Suppressor macrophage treated with lipopolysaccharide for 1 hour (primary cell): Measurements from ENCODE around the gene MYO5B.

Experiments used
- DNase-seq, 3 donors: peaks; one replicate each; pipeline ENCODE4 v3.0.0-alpha.2; 2020 to 2022

Gene MYO5B

DNA sequence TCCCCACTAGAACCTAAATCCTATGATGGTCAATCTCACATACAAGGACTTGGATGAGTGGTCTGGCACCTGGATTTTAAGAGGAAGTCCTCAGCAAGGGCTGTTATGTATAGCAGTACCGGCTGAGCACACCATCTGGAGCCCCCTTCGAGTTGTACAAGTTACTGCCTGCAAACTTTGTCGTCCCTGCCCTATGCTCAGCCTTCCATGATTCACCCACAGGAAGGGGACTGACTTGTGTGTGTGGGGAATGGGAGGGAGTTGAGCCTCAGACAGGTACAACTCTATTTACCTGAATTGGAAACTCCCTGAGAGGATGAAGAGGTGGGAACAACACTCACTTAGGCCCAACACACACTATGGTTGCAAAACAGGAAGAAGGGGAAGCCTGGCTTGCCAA, 186.6 kb downstream of the MYO5B start:
- DNase-seq = no peak

DNA sequence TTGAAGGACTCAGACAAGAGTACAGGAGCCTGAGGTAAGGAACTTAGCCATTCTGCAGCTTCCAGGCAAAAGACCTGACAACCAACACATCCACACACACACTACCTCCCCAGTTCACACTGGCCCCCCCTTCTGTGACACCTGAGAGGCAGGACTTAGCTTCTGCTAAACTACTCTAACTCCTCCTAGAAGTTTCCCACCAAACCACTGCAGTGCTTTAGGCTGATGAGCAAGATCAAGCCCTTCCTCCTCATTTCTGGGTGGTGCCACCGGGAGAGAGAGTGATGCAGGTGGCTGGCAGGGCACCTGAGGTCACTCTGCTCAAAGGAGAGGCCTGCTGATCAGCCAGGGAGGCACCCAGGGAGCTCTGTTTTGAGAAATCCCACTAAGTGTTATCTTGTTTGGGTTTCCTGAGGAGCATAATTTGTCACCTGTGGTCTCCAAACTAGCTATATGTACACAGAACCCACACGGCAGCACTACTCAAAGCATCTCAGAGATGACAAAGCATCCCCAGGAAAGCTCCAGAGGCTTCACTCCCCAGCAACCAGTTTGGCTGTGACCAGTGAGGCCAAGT, 188.4 kb downstream of the MYO5B start:
- DNase-seq = no peak

DNA sequence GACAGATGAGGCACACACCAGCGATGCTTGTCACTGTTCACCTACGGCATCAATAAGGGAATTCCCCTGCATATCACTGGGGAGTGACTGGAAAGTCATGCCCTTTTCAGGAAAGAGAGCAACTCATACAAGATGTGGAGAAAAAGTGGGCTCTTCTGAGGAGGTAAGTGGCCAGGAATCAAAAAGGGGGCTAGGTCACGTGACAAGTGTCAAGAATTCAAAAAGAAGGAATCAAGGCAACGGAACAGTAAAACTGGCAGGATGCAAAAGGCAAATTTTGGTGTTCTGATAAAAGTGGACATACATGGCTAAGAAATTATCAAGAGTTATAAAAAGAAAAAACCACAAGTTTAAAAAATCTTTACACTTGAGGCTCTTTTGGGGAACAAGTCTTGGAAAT, 190.9 kb downstream of the MYO5B start:
- DNase-seq = no peak

DNA sequence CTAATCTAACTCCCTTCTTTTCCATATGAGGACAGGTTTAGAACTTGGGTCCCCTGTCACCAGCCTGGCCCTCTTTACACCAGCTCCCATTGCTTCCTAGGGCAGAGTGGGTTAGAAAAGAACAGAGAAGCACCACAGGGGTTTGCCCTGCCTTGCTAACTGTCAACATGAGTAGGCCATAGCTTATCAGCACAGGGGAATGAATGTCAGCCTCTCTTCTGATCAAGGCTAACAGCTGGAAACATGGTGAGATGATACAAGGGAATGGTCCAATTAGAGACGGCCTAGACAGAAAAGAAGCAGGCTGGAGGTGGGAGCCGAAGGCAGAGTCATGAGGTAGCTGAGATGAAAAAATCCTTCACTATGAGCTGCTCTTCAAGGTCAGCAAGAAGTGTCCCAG, 192.2 kb downstream of the MYO5B start:
- no peak for DNase-seq

DNA sequence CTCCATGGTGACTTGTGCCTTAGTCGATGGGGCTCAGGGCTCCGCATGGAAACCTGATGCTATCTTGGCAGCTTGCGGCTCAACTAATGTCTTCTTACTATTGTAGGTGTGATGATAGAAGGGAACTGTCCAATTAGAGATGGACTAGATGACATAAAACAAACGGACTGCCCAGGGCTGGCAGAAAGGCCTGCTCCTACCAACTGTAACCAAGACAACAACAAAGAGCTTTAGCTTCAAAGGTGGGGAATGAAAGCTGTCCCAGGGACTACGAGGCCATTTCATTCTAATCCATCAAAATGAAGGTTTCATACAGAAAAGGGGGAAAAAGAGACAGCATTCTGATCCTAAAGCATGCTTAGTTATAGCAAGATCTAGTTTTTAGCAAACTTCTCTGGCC, 194.7 kb downstream of the MYO5B start:
- DNase-seq = no peak

DNA sequence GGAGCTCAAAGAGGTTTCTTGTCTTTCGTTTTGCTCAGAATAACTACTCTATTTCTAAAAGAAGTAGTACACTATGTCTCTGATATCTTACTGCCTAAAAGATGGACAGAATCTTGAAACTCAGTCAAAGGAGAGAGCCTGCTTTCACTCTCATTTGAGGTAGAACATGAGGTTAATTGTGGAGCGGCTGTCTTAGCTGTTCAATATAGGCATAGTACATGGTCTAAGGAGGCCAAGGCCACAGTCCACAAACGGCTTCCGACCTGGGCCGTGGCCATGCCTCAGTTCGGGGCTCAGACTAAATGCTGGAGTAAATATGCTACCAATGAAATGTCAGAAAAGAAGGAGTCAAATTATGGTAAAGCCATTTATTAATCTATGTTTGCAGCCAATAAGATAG, 195.8 kb downstream of the MYO5B start:
- DNase-seq = no peak

DNA sequence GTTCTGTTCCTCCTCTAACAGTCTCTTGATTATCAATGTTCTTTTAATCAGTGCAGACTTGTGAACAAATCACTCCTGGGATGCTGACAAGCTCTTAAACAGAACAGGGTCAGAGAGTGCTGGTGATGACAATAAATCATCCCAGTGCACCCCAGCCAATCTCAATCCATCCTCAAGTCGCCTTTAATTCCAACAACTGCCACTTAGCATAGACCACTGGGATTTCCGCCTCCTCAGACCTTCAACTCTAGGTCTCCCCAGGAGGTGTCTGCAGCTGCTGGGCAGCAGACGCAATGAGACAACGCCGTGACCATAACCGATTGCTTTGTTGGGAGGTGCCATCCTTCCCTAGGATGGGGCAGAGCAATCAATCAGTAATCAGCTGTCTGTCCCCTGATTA, 197.4 kb downstream of the MYO5B start:
- no peak for DNase-seq

DNA sequence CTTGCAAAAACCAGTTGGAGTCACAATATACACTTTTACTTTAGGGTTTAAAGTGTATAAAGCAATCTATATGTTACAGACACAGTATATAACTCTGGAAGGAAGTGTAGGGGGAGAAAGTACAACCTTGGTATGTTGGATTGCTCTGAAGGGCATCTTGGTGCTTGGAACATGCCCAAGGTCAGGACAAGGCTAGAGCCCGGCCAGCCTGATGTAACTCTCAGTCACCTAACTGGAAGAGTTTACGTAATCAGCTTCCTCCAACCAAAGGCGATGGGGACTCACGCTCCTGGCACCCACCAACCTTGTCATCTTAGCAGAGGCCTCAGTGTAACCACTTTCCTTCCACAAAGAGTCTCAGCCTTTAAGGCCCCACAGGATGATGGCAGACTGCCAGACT, 200.5 kb downstream of the MYO5B start:
- DNase-seq = no peak

DNA sequence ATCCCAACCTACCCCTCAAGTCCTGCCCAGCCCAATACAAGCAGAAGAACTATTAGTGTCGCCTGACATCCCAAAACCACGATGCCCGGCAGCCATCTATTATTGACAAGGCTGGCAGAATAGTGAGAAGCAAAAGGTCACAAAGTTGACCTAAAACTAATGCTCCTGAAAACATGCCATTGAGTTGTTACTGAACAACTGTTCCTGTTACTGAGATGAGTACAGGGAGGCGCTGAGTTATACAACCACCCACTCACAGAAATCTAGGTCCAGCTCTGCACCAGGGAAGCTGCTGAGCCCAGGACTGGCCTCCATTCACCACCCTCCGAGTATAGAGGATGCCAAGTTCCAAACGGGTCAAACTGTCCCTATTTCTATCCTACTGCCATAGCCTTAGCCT, 201.6 kb downstream of the MYO5B start:
- DNase-seq = no peak

DNA sequence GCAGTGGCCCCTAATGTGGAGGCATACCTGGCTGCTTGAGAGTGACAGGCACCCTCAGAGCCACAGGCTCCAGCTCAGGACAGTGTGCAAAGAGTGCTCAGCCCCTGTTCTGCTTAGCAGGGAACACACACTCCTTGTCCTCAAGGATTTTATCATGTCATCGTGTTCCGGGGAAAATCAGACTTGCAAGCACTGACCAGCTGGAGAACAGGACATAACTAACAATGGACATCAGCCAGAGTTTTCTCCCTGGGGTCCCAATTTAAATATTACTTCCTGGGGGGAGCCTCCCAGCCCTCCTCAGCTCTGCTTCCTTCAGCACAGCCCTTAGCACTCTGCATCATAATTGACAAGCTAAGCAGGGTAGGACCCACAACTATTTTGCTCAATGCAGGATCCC, 206.2 kb downstream of the MYO5B start:
- no peak for DNase-seq

DNA sequence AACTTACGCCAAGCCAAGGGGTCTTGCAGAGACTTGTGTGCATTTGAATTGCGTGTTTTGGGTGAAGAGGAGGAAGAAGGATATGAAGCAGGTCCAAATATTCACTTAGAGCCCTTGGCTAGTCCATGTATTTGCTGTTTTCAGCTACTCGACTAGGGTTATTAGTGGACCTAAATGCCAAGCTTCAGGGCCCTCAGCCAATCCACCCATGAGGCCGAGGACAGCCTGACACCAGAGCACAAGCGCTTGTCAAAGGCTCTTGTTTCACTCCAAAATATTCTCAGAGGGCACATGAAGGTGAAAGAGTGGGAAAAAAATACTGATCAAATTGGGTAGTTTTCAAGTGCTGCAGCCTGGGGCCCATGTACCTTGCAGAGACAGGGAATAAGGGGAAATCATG, 206.8 kb downstream of the MYO5B start:
- no peak for DNase-seq

DNA sequence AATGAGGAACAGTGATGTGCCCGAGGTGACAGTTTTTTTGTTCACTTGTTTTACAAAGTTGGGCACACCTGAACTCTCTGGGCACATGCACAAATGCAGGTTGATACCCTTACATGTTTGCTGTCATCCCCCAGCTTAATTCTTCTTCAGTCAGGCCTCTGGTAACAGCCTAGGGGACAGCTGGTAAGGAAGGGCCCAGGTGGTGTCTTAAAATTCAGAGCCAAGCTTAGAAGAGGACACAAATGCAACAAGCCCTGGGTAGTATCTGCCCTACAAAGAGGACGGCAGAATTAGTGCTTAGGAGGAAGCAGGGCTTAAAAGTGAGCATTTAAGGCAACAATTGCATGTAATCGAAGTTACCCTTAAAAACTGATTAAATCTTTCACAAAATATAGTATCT, 209.7 kb downstream of the MYO5B start:
- no peak for DNase-seq

DNA sequence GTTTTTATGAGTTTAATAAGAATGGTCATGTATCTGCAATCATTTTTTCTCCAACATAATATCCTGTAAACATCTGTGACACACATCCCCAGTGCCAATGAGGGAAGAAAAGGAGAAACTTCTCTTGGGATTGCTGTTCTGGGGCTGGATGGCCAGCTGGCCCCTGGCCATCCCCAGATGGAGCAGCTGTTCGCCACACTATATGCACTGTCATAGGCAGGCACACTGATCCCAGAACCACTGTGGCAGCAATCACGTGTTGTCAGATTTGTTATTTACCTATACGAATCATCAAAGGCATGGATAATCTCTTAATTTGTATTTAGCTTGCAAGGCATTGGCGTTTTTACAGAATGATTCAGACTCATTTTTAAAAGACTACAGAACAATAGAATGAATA, 214.1 kb downstream of the MYO5B start:
- no peak for DNase-seq

DNA sequence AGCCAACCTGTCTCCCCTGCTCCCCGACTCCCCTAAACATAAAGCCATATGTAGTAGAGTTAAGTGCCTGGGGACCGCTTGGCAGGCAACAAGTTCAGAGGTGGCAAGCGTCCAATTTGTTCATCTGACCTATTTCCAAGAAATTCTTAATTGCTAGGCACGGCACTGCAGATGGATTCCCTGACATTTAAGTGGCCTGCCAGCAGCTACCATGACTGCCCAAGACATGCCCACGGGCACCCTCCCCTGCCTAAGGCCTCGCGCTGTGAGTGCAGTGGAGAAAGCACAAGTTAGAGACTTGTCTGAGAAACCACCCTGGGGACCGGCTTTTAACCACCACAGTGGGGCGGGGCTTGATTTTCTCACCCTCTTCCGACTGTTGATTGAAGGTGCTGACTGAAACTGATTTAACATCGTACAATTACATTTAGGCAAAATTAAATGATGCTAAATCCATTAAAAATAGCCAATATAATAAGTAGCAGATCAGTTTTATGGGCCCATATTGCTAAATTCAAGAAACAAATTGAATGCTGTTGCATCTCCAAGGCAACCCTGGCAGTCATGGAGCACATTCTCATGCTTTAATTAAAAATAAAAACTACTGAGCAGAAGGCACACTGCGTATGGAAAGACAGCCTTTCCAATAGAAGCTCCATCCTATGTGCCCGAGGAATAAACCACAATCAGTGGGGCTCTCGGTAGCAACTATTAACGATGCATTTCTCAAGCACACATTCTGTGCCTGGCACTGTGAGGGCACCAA, 218.0 kb downstream of the MYO5B start:
- DNase-seq = no peak

DNA sequence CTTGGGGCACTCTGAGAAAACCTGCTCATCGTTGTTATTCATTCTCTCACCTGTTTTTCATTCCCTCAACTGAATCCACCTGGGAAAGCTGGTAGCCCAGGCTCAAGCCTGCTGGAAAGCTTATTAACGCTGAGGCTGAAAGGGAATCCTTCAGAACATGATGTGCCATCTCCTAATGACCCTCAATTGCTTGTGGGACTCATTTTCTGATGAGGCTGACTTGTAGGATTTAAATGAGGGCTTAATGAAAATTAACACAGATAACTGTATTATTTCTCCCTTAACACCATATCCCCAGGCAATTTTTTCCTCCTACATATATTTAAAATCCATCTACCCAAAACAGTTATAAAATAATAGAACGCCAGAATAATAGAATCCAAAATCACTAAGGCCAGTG, 218.9 kb downstream of the MYO5B start:
- DNase-seq = no peak

DNA sequence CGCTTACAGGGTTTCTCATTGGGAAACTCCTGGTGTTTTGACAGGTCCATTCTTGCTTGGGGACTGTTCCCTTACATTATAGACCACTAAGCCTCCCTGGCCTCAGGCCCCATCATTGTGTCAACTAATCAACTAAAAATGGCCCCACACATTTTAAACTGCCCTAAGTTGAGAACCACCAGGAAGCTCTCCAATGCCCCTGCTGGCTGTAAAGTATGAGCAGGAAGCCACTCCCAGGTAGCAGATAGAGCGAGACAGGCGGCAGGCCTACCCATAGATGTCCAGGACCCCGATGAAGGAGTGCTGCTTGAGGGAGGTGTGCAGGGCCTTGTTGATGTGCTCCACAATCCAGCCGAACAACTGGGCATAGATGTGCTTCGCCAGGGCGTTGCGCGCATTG, 220.9 kb downstream of the MYO5B start:
- DNase-seq = no peak

DNA sequence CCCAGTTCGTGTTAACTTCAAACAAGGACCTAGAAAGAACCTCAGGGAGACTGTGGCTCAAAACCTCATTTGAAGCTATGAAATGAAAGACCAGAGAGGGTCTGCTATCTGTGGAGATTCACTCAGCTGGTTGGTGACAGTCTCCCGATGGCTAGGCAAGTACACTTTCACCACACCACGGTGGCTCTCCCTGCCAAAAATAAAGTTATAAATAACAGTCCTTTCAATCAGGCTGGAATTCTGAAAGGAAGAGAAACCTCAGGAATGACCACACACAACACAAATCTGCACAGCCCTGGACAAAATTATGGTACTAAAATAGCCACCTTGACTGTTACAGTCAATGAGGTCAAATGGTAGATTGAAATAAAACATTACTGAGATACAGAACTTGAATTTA, 221.4 kb downstream of the MYO5B start:
- no peak for DNase-seq

DNA sequence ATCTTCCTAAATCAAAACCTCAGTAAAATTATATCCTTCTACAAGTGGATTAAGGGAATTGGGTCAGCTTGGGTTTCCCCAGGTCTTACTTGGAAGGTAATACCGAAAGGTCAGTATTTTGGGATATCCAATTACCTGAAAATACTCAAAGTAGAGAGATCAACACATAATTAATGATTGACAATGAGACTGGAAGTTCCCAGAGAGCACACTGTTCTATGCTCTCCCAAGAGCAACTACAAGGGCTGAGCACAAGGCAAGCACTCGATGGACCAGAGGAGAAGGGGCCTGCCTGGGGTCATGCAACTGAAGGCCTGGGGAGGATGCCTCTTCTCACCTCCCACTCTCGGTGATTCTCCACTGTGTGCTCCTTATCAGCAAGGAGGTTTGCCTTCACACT, 222.4 kb downstream of the MYO5B start:
- DNase-seq = no peak

DNA sequence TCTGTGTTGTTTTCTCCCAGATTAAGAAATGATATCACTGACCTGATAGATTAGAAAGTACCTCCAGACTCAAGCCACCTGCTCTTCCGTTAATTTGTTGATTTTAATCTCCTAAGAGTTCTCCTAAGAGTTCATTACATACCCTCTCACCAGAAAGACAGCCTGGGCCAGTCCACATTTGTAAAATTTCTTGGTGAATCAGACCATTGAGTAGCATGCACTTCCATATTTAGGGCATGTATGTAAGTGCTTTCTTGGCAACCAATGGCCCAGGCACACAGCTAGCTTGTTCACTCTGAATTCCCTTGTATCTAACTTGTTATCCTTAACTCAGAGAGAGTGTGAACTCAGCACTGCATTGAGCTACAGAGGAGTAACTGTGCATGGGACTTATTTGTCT, 223.5 kb downstream of the MYO5B start:
- no peak for DNase-seq

DNA sequence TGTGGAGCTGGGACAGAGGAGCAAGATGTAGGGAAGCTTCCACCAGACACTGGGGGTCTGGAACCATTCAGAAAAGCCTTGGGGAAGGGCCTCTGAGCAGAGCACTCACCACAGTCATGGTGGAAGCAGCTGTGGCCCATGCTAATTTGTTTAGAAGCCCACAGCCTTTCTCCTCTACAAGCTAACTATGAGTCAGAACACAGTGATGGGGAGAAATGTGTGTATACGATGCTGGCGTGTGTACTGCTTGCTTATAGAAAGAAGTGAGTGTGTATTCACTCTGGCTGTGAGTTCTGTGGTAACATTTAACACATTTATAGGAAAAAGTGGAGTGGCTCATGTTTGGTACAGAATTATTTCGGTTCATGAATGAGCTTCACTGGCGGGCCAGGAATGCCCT, 224.6 kb downstream of the MYO5B start:
- no peak for DNase-seq

DNA sequence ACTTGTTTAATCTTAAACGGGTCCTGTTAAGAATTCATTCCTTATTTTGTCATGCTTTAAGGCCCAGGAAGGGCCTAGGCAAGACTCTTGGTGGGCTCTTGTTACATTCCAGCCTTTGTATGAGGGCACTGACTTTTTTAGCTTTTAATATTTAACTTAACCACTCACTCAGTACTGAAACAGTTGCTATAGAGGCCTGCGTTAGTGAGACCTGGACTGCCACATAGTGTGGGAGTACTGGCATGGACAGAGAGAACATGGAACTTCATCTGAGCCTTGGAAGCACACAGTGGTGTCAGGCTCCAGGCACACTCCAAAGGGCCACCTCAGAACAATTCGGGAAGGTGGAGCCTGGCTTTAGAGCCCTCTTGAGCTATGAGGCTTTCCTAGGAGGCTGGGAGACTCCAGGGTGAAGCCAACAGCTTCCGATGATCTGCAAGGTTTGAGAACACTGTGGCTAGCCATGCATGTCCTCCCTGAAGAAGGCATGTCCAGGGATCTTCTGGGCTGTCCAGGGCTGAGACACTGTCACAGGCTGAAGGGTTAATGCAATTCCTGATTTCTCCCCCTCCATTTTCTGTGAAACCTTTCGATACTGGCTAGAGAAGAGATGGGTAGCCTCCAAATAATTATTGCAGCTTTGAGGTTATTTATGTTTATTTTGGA, 226.2 kb downstream of the MYO5B start:
- DNase-seq = no peak

DNA sequence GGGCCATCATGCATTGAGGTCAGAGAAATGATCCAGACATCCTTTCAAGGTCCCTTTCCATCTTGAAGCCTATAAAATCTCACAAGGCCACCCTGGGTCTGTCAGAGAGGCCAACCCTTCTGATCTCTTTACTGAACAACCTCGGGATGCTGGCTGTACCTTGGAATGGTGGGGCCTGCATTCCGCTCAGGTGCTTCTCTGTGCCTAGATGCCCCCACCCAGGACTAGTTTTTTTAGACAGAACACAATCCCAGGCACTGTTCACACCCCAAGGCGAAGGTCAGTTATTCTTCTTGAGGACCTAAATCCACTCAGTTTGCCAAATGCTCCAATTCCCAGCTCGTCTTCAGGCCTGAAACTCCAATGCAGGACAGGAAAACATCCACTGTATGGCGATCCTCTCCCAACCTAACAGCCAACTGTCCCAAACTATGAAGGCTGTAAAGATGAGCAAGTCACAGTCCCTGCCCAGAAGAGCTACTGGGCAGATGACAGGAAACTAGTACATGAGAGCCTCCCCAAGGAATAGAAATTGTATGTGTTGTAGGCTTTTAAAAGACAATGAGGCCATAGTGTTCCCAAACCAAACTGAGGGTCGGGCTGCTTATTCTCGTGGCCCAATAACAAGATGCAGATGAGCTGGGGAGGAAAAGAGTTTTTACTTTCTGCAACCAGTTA, 227.2 kb downstream of the MYO5B start:
- no peak for DNase-seq

DNA sequence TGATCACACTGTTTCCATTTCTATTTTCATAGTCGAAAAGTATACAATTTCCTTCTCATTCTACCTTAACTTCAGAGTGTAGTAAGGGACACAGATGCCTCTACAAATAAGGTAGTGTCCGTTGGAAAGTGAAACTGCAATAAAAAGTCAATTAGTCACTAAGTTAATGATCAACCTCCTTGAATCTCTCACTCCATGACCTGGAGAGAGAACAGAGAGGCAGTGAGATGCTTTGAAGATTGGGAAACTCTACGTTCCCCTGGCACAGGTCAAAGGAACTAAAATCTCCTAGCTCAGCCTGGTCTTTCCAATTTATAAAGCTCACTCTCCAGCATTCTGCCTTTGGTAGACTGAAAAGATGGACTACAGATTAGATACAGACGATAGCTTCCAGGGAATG, 227.8 kb downstream of the MYO5B start:
- no peak for DNase-seq

DNA sequence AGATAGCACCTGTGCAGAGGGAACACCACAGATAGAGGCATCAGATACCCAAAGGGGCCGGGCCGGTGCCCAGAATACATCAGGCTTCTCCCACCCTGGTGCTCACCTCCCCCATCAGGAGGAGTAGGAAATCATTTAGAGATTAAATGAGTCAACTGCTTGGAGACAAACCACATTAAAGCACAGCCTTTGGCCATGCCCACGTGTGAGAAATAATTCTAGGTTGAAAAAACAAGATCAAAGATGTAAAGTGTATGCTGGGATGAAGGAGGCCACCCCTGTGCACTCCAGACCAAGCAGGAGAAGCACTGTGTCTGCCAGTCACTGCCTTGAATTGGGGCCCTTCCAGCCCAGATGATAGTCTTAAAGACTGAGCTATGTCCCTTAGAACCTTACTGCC, 228.9 kb downstream of the MYO5B start:
- DNase-seq = no peak
